Uterus (tissue), 4 donors: ENCODE measurements around the gene SRC. TPM values are rescaled to one million over a fixed set of nuclear protein-coding genes. Genes with fewer than 3 reads are reported as not detected.

ENCODE experiments used
- DNase-seq, 2 donors: peaks; one replicate each; pipeline ENCODE4 v3.0.0-alpha.2; 2019 to 2020
- H3K27ac ChIP-seq, 2 donors: fragments of 200-600 bp; sonication (generic); 1 replicate in 1 of 2; 2 replicates in 1 of 2; pipeline ENCODE4 v1.5.1; 2016 to 2018
- H3K27me3 ChIP-seq, 2 donors: fragments of 200-600 bp; sonication (generic); one replicate each; pipeline ENCODE4 v1.5.1; 2018 to 2019; ENCODE audit warnings: control low read depth in 1 of 2
- H3K36me3 ChIP-seq, 2 donors: fragments of 200-600 bp; sonication (generic); one replicate each; pipeline ENCODE4 v1.5.1; 2019; ENCODE audit warnings: control low read depth in 1 of 2
- H3K4me1 ChIP-seq, 2 donors: fragments of 200-600 bp; sonication (generic); one replicate each; pipeline ENCODE4 v1.5.1; 2018 to 2019; ENCODE audit warnings: control low read depth in 1 of 2
- H3K4me3 ChIP-seq, 2 donors: fragments of 200-600 bp; sonication (generic); 1 replicate in 1 of 2; 2 replicates in 1 of 2; pipeline ENCODE4 v1.5.1; 2018 to 2019; ENCODE audit warnings: mild to moderate bottlenecking in 1 of 2
- H3K9me3 ChIP-seq, 2 donors: fragments of 200-600 bp; sonication (generic); one replicate each; pipeline ENCODE4 v1.5.1; 2019; ENCODE audit warnings: control low read depth in 1 of 2
- POLR2A ChIP-seq, 2 donors: fragments of 450-650 bp; IDR thresholded peaks; one replicate each; pipeline ENCODE4 v1.6.1; 2016; ENCODE audit warnings: antibody characterized with exemption in 2 of 2, mild to moderate bottlenecking in 1 of 2, moderate library complexity in 1 of 2
- intact Hi-C: fragments of 100-400 bp; cut with DNase I; formaldehyde crosslinking; loops from one replicate; pipeline ENCODE4 v1.15.1; 2023; ENCODE audit warnings: low total_unique reads
- total RNA-seq, 4 donors: library from RNA; depleted of rRNA in 3 of 4; stranded (reverse); fragments of >200 nt in 3 of 4; gene quantifications; one replicate each; pipeline versions ENCODE4 v1.1.0 to v1.2.4, GENCODE V29; 2014 to 2023
- TF ChIP-seq, protein P1 (sequence below), 4 experiments: fragments of 200-600 bp in 2 of 4; fragments of 450-650 bp in 2 of 4; sonication (generic) in 2 of 4; IDR thresholded peaks; one replicate each; pipeline ENCODE4 v1.5.1; 2016 to 2019; ENCODE audit warnings: antibody characterized with exemption in 4 of 4, mild to moderate bottlenecking in 2 of 4, moderate library complexity in 1 of 4
- donor health status: DM: yes; HTN: yes; CAD: no.

SRC gene
- total RNA-seq, 4 donors from 2014 or later = 25.0 to 110 (median 34.1) TPM

- intact Hi-C loops = no loop called here
- Histone ChIP-seq H3K4me1 (no peaks in the 10 kb centered on the region), H3K27ac (no peak overlapping the region), H3K27me3 (no peaks in the 10 kb centered on the region), H3K4me3 (no peak overlapping the region), H3K9me3 (no peaks in the 10 kb centered on the region), H3K36me3 (no peaks in the 10 kb centered on the region)
- DNase-seq = no peak
- no peak for TF ChIP-seq POLR2A (IDR thresholded peaks at IDR 0.05)
- TF ChIP-seq, protein P1, sequence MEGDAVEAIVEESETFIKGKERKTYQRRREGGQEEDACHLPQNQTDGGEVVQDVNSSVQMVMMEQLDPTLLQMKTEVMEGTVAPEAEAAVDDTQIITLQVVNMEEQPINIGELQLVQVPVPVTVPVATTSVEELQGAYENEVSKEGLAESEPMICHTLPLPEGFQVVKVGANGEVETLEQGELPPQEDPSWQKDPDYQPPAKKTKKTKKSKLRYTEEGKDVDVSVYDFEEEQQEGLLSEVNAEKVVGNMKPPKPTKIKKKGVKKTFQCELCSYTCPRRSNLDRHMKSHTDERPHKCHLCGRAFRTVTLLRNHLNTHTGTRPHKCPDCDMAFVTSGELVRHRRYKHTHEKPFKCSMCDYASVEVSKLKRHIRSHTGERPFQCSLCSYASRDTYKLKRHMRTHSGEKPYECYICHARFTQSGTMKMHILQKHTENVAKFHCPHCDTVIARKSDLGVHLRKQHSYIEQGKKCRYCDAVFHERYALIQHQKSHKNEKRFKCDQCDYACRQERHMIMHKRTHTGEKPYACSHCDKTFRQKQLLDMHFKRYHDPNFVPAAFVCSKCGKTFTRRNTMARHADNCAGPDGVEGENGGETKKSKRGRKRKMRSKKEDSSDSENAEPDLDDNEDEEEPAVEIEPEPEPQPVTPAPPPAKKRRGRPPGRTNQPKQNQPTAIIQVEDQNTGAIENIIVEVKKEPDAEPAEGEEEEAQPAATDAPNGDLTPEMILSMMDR (IDR thresholded peaks at IDR 0.05) = no peak
These were observed 81.0 kb downstream of the SRC start for GRCh38 chr20:37426978-37427377.

DNA sequence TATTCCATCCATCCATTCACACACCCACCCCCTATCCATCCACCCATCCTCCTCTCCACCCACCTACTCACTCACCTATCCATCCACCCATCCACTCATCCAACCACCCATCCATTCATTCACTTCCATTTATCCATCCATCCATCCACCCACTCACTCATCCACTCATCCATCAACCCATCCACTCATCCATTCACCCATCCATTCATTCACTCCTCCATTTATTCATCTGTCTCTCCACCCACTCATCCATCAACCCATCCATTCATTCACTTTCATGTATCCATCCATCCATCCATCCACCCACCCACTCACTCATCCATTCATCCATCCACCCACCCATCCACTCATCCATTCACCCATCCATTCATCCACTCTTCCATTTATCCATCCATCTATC lies 84.1 kb downstream of the SRC start:
- no peaks in the 10 kb centered on the region for H3K9me3 ChIP-seq
- no peaks in the 10 kb centered on the region for H3K36me3 ChIP-seq
- no peaks in the 10 kb centered on the region for H3K4me1 ChIP-seq
- intact Hi-C loops = no loop called here
- H3K27ac ChIP-seq = no peak overlapping the region
- TF ChIP-seq, protein P1 (IDR thresholded peaks at IDR 0.05) = no peak
- TF ChIP-seq POLR2A (IDR thresholded peaks at IDR 0.05) = no peak
- H3K4me3 ChIP-seq = no peak overlapping the region
- DNase-seq = no peak
- H3K27me3 ChIP-seq = no peaks in the 10 kb centered on the region

- no peaks in the 10 kb centered on the region for H3K27me3 ChIP-seq
- TF ChIP-seq POLR2A (IDR thresholded peaks at IDR 0.05) = no peak
- TF ChIP-seq, protein P1 (IDR thresholded peaks at IDR 0.05) = no peak
- no peak overlapping the region for H3K4me3 ChIP-seq
- intact Hi-C loops = no loop called here
- H3K4me1 ChIP-seq = no peaks in the 10 kb centered on the region
- DNase-seq = no peak
- no peaks in the 10 kb centered on the region for H3K9me3 ChIP-seq
- H3K36me3 ChIP-seq = no peaks in the 10 kb centered on the region
- no peak overlapping the region for H3K27ac ChIP-seq
These were observed 85.0 kb downstream of the SRC start for GRCh38 chr20:37430778-37431460.

GRCh38 chr20:37431786-37432185 lies 85.8 kb downstream of the SRC start:
- DNase-seq = no peak
- Histone ChIP-seq H3K36me3 (no peaks in the 10 kb centered on the region), H3K4me1 (no peaks in the 10 kb centered on the region), H3K4me3 (no peak overlapping the region), H3K27me3 (no peaks in the 10 kb centered on the region), H3K27ac (no peak overlapping the region), H3K9me3 (no peaks in the 10 kb centered on the region)
- no peak for TF ChIP-seq POLR2A (IDR thresholded peaks at IDR 0.05)
- TF ChIP-seq, protein P1 (IDR thresholded peaks at IDR 0.05) = no peak
- intact Hi-C loops = no loop called here

- H3K4me3 ChIP-seq = no peak overlapping the region
- DNase-seq = no peak
- no peak overlapping the region for H3K27ac ChIP-seq
- H3K36me3 ChIP-seq = no peaks in the 10 kb centered on the region
- intact Hi-C loops = no loop called here
- H3K9me3 ChIP-seq = no peaks in the 10 kb centered on the region
- TF ChIP-seq, protein P1 (IDR thresholded peaks at IDR 0.05) = no peak
- TF ChIP-seq POLR2A (IDR thresholded peaks at IDR 0.05) = no peak
- no peaks in the 10 kb centered on the region for H3K4me1 ChIP-seq
- H3K27me3 ChIP-seq = no peaks in the 10 kb centered on the region
These were observed 86.7 kb downstream of the SRC start for GRCh38 chr20:37432606-37433005.
